ENCODE results near the gene AGTRAP.
A peak's percentile ranks its signal among the peaks of the same experiment; 100 is the strongest.

Gene AGTRAP

DNA sequence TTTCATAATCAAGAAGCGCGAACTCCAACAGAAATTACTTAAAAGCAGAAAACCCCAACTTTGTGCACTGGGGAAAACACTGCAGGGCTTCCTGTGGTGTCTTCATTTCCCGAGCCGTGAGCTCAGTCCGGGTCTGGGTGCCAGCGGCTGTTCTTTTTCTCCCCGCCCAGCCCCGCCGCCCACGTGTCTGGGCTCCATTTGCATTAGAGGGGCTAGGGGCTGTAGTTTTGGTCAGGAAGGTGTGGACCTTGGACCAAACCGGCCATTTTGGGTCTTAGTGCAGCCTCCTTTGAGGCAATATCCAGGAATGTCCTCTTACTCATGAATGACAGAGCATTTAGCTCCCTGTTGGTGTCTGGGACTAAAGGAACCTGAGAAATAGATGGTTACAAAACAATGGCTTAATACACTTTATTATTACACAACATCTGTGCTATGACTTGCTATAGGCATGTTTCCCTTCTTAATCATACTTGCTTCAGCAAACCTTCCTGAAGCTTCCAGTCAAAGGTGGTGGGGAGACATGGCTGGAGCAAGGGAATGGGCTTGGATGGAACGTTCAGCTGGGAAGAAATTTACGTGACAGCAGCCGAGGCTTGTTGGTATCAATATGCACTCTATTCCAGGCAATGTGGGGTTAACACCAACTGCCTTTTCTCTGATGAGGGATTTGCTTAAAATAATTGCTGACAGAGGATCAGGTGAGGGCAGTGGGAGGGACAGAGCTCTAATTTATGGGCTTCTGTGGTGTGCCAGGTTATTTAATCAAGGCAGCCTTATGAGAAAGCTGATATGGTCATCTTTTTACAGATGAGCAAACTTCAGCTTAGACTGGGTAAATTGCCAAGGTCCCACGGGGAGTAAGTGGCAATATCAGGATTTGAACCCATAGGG lies 1.1 kb downstream of the AGTRAP start:
- DNase-seq = peak; percentile 67

DNA sequence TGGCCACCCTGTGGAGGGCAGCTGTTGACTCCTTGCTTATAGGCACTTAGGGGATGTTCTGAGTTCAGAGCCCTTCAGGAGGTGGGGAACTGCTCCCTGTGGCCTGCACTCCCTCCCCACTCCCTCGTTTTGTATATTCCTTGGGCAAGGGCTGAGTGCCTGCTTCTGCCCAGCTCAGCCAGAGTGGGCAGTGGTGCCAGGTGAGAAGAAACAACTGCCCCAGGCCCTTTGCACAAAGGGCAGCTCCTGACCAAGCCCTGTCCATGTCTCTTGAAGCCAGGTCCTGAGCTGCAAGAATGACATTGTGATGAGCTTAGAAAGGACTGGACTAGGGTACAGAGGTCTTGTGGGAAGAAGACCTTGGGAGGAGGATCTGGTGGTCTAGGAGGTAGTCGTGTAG lies 2.2 kb downstream of the AGTRAP start:
- no peak for DNase-seq

DNA sequence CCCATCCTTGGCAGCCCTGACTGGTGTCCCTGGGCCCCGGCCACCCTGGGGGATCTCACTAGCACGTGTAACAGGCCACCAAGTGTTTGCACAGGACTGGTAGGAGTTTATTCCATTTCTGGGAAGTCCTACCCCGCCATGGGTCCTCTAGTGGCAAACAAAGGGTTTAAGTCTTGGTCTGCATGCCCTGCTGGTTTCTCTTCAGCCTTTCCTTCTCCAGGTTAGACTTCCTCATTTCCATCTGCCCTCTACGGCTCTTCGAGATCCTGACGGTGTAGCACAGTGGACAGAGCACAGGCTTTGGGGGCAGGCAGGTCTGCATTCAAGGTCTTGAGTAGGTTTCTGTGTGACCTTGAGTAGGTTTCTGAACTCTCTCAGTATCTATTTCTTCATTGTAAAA lies 2.8 kb downstream of the AGTRAP start:
- no peak for DNase-seq

DNA sequence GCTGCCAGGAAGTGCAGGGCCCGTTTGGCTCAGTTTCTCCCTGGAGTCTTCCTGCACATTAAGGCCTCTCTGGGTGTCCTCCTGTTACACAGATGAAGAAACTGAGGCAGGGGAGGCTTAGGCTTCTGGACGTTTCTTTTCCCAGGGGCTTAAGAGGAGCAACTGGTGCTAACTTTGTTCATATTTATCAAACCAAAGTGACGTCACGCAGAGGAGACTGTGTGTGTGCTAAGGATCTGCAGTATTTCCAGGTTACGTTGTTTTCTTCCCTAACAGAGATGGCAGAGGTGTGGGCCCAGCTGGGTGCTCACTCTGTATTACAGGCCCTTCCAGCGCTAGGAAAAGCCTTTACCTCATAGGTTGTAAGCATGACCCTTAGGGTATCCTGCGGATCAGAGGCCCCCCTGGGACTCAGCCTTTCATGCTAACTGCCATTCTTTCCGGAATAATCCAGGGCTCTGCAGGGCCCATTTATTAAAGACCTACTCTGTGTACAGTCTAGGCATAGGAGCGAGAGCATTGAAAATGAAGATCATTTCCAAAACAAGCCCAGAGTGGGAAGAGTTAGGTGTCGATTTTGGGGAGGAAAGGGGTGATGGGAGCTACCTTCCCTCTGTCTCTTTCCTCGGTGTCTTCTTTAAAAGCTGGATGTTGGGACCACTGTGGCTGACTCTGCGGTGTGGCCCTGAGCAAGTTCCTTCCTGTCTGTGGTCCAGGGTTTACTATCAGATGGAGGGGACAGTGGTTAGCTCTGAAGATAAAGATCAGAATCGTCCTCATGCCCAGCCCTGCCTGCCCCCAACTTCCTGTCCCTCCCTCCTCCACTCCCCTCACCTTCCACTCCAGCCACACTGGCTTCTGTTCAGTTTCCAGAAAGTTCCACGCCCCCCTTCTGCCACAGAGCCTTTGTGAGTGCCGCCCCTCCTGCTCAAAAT lies 4.6 kb downstream of the AGTRAP start:
- DNase-seq = no peak

DNA sequence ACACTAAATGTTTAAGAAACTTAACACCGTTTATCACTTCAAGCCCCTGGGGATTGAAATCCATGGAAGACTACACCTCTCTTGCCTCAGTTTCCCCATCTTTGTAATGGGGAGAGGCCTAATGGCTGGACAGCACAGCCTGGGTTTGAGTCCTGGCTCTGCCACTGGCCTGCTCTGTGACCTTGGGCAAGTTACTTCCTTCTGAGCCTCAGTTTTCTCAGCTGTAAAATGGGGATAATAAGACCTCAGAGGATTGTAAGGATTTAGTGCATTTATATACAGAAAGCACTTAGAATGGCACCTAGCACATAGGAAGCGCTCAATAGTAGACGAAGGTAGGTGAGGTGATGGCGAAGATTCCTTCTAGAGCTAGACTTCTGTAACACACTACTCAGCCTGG lies 5.5 kb downstream of the AGTRAP start:
- DNase-seq = no peak

DNA sequence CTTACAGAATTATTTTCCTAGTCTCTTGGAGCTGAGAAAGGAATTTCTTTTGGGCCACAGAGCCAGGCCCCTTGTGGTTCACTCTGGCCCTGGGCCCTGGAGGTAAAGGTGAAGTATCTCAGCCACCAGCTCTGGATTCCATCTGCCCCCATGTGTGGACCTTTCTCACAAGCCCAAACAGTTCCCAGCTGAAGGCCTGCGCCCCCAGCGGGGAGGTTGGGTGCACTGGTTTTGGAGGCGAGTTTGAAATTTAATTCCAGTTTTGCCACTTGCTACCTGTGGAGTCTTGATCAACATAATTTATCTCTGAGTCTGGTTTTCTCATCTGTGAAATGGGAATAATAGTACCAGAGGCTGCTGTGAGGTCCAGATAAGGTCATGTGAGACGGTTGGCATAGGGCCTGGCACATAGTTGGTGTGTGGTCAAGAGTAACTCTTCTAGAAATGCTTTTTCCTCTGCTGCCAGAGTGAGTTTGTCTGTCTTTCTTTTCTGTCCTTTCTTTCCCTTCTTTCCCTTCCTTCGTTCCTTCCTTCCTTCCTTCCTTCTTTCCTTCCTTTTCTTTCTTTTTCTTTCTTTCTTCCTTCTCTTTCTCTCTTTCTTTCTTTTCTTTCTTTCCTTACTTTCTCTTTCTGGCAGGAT lies 6.1 kb downstream of the AGTRAP start:
- no peak for DNase-seq

DNA sequence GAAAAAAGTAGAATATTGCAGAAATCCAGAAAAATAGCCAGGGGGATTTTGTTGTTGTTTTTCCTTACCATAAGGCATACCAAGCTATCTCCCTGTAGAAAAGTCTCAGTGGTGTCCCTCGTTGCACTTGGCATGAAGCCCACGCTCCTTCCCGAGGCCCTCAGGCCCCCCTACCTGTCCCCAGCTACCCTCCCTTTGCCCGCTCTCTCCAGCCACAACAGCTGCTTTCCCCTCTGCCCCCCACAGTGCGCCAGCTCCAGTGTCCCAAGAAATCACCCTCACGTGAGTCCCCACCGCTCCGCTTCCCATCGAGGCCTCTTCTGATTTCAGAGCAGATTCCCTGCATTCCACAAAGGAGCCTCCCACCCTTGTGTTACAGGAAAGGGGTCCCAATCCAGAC lies 8.4 kb downstream of the AGTRAP start:
- DNase-seq = no peak

DNA sequence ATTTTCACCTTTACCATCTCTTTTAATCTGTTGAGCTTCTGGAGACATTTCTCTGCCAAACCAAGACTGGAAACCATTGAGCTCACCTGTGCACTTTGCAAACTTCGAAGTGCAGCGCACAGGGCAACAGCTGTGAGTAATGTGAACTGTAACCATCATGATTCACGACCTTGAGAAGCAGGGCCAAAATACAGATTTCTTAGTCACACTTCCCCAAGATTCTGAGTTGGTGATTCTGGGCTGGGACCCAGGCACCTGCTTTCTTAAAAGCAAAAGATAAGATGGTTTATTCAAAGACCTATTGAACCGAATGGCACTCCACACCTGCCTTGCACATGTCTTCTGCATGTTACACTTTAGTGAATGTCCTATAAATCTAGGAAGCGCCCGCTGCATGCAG lies 10.2 kb downstream of the AGTRAP start:
- no peak for DNase-seq

DNA sequence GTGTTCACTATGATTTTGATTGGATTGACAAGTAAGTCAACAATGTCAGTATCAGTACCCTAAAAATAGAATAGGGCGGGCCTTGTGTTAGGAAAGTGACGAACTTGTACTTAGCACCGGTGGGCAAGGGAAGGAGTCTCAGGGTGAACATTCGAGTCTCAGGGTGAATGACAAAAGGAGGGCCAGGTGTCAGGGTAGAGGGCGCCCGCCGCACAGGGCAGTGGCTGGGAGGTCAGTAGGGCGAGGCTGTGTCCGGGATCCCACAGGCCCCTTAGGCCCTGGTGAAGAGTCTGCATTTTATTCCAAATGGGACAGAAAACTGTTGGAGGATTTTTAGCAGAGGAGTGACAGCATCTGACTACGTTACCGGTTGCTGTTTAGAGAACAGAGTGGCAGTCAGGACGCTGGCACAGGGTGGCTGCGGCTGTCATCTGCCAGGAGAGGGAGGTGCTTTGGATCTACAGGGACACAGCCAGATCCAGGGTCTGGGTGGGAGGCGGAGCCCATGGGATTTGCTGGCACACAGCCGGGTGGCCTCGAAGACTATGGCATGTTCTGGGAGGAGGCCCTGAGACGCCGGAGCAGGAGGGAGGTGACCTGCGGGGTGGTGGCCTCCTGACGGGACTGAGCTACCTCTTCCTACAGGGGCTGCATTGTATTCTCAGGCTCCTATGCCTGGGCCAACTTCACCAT lies 11.0 kb downstream of the AGTRAP start:
- DNase-seq = no peak

DNA sequence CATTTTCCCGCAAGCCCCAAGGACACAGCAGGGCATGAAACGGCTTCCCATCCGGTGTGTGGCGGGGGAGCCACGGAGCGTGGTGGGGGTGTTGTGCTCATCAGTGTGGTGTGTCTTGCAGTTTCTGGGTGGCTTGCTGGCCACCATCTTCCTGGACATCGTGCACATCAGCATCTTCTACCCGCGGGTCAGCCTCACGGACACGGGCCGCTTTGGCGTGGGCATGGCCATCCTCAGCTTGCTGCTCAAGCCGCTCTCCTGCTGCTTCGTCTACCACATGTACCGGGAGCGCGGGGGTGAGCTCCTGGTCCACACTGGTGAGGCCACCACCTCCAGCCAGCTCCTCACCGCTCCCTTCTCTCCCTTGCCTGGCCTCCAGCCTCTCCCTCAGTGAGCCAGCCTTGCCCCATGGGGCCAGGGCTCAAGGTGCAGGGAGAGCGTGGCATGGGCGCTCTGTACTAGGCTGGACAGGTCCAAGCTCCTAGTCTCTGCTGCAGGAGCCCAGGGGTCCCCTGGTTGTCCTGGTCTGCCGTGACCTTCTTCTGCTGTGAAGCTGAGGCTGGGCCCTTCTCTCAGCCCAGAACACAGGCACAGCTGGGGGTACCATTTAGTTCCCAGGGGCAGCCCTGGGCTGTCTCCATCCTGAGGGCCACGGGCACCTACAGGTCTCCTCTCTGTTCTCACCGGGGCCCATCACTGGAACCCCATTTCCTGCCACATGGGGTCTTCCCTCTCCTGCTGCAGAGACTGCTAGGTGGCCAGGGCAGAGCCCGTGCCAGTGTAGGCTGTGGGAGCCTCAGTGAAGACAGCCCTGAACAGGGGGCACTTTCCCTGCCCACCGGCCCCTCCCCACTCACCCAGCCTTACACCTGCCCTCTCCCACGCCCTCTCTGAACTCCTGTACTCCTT lies 12.6 kb downstream of the AGTRAP start:
- no peak for DNase-seq

DNA sequence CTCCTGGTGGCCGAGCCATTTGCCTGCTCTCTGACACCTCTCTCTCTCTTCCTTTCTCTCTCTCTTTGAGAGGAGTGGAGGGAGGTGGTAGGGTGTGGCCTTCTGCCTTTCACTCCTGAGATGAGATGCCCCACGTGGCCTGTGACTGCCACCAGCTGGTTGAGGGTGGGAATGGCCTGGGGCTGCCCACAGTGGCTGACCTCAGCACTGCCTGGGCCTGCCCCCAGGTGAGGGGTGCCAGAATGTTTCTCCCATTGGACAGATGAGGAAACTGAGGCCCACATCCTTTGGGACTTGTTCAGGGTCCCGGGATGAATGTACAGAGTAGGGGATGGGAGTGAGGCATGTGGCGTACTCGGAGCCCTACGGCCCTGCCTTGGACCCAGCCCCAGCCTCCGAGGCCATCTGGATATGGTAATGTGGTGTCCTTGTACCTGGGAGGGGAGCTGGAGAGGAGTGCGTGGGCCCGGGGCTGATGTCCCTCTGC lies 13.3 kb downstream of the AGTRAP start:
- DNase-seq = no peak

DNA sequence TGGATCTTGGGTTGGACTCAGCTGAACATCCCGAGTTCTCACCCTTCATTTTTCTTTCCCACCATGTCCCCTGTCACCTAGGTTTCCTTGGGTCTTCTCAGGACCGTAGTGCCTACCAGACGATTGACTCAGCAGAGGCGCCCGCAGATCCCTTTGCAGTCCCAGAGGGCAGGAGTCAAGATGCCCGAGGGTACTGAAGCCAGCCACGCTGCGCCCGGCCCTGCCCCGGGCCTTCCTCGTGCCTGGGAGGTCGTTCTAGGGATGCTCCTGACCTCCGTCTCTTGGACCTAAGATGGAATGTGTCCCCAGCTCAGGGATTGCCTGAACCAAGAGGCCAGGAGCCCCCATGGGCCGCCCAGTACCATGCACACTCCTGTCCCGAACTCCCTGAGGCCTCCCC lies 14.1 kb downstream of the AGTRAP start:
- no peak for DNase-seq

DNA sequence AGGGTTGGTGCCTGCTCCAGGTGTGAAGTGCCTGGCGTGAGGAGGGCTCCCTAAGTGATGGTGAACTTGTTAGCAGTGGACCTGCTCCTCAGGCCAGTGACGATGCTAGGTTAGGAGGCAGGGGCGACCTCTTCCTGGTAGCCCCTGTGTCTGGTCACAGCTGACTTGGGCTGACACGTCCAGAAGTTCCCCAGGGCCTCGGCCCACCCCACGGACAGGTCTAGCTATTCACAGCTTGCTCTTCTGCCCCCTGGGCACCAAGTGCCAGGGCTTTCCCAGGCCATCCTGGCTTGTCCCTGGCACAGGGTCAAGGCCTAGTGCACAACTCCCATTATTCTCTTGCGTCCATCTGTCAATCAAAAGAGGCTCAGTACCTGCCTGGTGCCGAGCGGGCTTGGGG lies 15.2 kb downstream of the AGTRAP start:
- DNase-seq = no peak

DNA sequence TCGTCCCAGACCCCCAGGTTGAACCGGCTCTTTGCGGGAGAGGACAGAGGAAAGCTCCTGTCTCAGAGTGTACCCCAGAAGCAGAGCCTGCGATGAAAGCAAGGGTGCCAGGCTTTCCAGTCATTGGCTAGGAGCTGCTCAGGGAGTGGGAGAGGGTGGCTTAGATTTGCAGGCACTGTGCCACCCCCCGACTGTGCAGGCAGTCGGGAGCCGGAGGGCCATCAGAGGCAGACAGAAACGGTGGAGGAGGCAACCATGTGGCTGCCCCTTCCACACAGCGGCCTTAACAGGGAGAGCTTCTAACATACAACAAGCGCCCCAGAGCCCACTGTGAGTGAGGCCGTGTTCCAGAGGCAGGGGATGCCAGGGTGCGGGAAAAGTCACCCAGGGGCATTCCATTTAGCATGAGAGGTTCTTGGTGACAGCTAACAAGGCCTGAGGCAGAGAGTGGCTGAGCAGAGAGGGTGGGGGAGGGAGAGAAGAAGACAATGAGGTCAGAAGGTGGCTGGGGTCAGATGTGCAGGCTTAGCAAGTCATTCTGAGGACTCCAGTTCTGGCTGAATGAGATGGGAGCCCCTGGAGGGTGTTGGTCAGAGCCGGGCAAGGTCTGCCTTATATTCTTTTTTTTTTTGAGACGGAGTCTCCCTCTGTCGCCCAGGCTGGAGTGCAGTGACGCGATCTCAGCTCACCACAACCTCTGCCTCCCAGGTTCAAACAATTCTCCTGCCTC lies 16.6 kb downstream of the AGTRAP start:
- DNase-seq = no peak

DNA sequence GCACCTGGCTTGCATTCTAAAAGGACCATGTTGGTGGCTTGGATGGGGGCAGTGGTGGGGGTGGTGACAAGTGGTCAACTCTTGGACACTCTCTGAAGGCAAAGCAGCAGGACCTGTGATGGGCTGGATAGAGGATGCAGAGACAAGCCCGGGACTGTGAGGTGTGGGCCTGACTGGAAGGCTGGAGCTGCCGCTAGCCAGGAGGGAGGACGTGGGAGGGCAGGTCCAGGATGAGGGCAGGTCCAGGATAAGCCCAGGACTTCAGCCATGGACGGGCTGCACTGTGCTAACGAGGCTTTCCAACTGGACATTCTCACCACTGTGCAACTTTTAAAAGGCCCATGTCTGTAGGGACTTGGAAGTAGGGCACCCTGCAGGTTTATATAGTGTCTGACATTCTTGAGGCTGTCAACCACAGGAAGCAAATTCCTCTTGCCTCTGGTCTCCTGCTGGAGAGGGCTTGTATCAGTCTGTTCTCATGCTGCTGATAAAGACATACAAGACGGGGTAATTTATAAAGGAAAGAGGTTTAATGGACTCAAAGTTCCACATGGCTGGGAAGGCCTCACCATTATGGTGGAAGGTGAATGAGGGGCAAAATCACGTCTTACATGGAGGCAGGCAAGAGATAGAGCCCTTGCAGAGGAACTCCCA lies 17.7 kb downstream of the AGTRAP start:
- peak; percentile 32 for DNase-seq

DNA sequence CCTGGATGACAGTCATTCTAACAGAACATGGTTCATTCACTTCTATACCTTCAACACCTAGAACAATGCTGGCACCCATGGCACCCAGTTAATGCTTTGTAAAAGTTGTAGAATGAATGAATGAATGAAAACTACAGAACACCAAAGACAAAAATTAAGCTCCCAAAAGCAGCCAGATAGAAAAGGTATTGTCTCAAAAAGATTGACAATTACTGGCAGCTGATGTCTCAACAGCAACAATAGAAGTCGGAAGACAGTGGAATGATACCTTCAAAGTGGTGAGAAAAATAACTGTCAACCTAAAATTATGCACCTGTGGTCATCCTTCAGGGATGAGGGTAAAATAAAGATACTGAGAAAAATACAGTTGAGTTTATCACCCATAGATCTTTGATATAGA lies 21.1 kb downstream of the AGTRAP start:
- no peak for DNase-seq

DNA sequence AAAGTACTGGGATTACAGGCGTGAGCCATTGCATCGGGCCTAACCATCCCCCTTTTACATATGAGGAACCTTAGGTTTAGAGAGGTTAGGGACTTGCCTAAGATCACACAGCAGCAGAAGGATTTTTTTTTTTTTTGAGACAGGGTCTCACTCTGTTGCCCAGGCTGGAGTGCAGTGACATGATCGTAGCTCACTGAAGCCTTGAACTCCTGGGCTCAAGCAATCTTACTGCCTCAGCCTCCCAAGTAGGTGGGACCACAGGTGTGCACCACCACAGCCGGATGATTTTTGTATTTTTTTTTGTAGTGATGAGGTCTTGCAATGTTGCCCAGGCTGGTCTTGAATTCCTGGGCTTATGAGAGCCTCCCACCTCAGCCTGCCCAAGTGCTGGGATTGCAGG lies 23.9 kb downstream of the AGTRAP start:
- no peak for DNase-seq

DNA sequence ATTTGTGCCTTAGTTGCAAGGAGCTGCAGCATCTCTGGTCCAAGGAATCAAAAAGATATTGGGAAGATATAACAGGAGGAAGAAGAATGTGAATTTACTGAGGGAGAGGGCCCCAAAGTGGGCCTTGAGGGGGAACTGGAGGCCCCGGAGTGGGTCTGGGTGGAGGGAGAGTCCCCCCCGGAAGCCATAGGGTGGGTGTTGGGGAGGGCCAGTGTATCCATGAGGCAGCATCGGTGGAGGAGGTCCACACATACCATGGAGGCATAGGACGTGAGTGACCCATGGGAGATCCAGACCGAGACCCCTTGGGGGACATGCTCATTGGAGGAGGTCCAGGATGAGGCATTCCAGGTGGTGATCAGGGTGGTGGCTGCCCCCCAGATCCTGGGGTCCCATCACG lies 25.3 kb downstream of the AGTRAP start:
- no peak for DNase-seq

DNA sequence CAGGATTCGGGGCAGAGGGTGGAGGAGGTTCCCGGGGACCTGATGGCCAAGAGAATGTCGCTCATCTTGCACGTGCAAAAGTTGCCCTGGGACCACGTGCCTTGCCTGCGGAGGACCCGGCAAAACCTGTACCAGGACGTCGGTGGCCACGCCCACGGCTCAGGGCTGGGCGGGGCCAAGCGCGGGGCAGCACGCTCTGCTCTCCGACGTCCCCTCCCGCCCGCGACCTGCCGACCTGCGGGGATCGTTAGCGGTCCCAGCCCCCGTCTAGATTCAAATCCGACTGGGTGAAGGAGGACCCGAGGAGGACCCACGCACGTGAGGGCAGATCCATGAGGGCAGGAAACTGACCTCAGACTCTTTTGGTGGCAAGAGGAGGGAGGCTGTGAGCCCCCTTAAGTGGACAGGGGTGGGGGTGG lies 26.1 kb downstream of the AGTRAP start, which contains the start of gene C1orf167:
Gene C1orf167, plus strand, starts transcription at position 206 of the 419 bp plus-strand sequence. CDS start 2,208 bp downstream, outside the sequence.
- DNase-seq = no peak

DNA sequence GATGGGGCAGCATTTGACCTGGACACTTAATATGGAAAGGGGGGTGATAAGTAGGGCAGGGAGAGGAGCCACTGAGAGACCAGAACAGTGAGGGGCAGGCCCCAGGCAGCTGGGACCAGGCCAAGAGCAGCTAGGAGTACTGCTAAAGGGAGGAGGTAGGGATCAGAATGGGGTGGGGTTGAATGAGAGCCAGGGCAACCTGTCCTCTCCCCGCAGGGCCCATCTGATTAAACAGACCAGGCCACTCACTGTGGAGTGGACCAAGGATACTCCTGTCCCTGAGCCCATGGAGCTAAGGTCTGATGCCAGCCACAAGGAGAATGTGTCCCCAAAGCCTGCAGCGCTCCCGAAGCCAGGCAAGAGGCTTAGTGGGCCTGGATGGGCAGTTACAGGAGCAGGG lies 28.2 kb downstream of the AGTRAP start:
- no peak for DNase-seq
